H1 (cell line): ENCODE measurements around the gene FLRT1. TPM values are rescaled to one million over a fixed set of nuclear protein-coding genes. Genes with fewer than 3 reads are reported as not detected.

ENCODE experiments used
- EZH2 ChIP-seq: fragments of 200-600 bp; sonication (generic); IDR thresholded peaks from 2 replicates; pipeline ENCODE4 v1.7.1; 2012; ENCODE audit warnings: low read depth, mild to moderate bottlenecking, moderate library complexity, low read length, inconsistent platforms; ENCODE audit not compliant: severe bottlenecking
- SP2 ChIP-seq: IDR thresholded peaks from 2 replicates; pipeline ENCODE4 v1.6.1; 2012; ENCODE audit warnings: mild to moderate bottlenecking, low read length, inconsistent platforms
- polyA plus RNA-seq, 7 experiments: library from polyadenylated mRNA; depleted of rRNA in 3 of 7; stranded (reverse) in 5 of 7; unstranded in 2 of 7; fragments of >200 nt in 5 of 7; fragments of 200-250 nt in 2 of 7; gene quantifications; 1 replicate in 5 of 7; 2 replicates in 1 of 7; 4 replicates in 1 of 7; pipeline versions ENCODE4 v1.2.1 to v1.2.3, GENCODE V29; 2011 to 2013; ENCODE audit warnings: missing spikeins in 2 of 7, mixed read lengths in 2 of 7
- total RNA-seq: library from RNA; stranded (reverse); fragmentation: NEBNext Ultra II Directional; extraction: Animal tissue kit (Norgen Biotek cat#: 25700); gene quantifications from 2 replicates; pipeline ENCODE4 v1.2.1, GENCODE V29; 2021

Gene FLRT1
- total and polyA plus RNA-seq, 2 of the 8 experiments (the other 6 are each of a cell fraction or from before 2014, with no cell fraction given) = 0.14 to 0.28 TPM

- TF ChIP-seq EZH2 (no peak), SP2 (no peak)
Measured at GRCh38 chr11:64032050-64032449, 3.7 kb upstream of the FLRT1 start (continued).
